Measurements from ENCODE around the gene ZBTB34.

ZBTB34 gene

GRCh38 chr9:126818482-126818881 lies 42.0 kb upstream of the ZBTB34 start:
- Histone ChIP-seq H3K9me3 (replicated peaks in 1 of 2; ENCODE audit: control insufficient read depth in 2 of 2, insufficient read depth in 1 of 2, low read depth in 1 of 2, low read length in 2 of 2) (peaks cover 11 to 53% of the 10 kb centered on the region in 2 donors), H3K23ac (ENCODE audit: low read depth, low read length, poor library complexity) (no peak overlapping the region), H3K36me3 (replicated peaks in 1 of 2; ENCODE audit: control insufficient read depth in 2 of 2, insufficient read depth in 2 of 2, low read length in 2 of 2) (peaks cover 4 to 68% of the 10 kb centered on the region in 2 donors), H2AK5ac (ENCODE audit: low read depth, low read length) (no peak overlapping the region), H2BK12ac (ENCODE audit: low read length) (no peak overlapping the region), H3K18ac (ENCODE audit: low read length) (no peak overlapping the region), H3K4ac (ENCODE audit: low read length) (no peak overlapping the region), H4K8ac (ENCODE audit: low read depth, low read length) (no peak overlapping the region), H3K27ac (replicated peaks; ENCODE audit: low read length) (no peak overlapping the region), H3K14ac (ENCODE audit: low read length) (no peak overlapping the region), H3K27me3 (ENCODE audit: control insufficient read depth in 3 of 3, insufficient read depth in 3 of 3, low read depth in 1 of 3, low read length in 3 of 3) (no peaks in the 10 kb centered on the region), H3K4me1 (ENCODE audit: control insufficient read depth in 2 of 2, insufficient read depth in 1 of 2, low read depth in 1 of 2, low read length in 2 of 2) (no peaks in the 10 kb centered on the region), H3K4me2 (ENCODE audit: insufficient read depth, low read length, poor library complexity, severe bottlenecking) (no peak overlapping the region), H2BK120ac (ENCODE audit: low read depth, low read length) (no peak overlapping the region), H3K4me3 (ENCODE audit: low read length in 2 of 2) (no peak overlapping the region), H2AFZ (ENCODE audit: low read length) (no peak overlapping the region), H3K9ac (ENCODE audit: low read depth, low read length, poor library complexity) (no peak overlapping the region), H2BK15ac (ENCODE audit: low read length) (no peak overlapping the region), H4K91ac (ENCODE audit: low read depth, low read length, poor library complexity) (no peak overlapping the region), H2BK5ac (ENCODE audit: low read length) (no peak overlapping the region), H3K79me1 (ENCODE audit: low read depth, low read length) (peaks cover 2% of the 10 kb centered on the region)
- DNase-seq (ENCODE audit: low spot score): no peak
- no CpG with 5 or more reads among the region's 5 CpGs for whole genome bisulfite sequencing, 2 donors (ENCODE audit: extremely low coverage in 2 of 2, insufficient read length in 2 of 2, insufficient replicate concordance in 1 of 2)

- no peak for DNase-seq (ENCODE audit: low spot score)
- H3K9ac ChIP-seq (ENCODE audit: low read depth, low read length, poor library complexity): no peak overlapping the region
These were observed 41.0 kb upstream of the ZBTB34 start for GRCh38 chr9:126819482-126819881.

GRCh38 chr9:126822278-126822677 lies 38.2 kb upstream of the ZBTB34 start:
- H3K9me3 ChIP-seq (replicated peaks in 1 of 2; ENCODE audit: control insufficient read depth in 2 of 2, insufficient read depth in 1 of 2, low read depth in 1 of 2, low read length in 2 of 2): peaks cover 11 to 32% of the 10 kb centered on the region in 2 donors
- H2BK15ac ChIP-seq (ENCODE audit: low read length): no peak overlapping the region
- no CpG with 5 or more reads among the region's 2 CpGs for WGBS, 2 donors (ENCODE audit: extremely low coverage in 2 of 2, insufficient read length in 2 of 2, insufficient replicate concordance in 1 of 2)
- H3K79me1 ChIP-seq (ENCODE audit: low read depth, low read length): peaks cover 2% of the 10 kb centered on the region
- H3K27me3 ChIP-seq (ENCODE audit: control insufficient read depth in 3 of 3, insufficient read depth in 3 of 3, low read depth in 1 of 3, low read length in 3 of 3): no peaks in the 10 kb centered on the region
- H3K4ac ChIP-seq (ENCODE audit: low read length): no peak overlapping the region
- no peak overlapping the region for H3K9ac ChIP-seq (ENCODE audit: low read depth, low read length, poor library complexity)
- no peak overlapping the region for H3K23ac ChIP-seq (ENCODE audit: low read depth, low read length, poor library complexity)
- no peak overlapping the region for H2AFZ ChIP-seq (ENCODE audit: low read length)
- H3K36me3 ChIP-seq (replicated peaks in 1 of 2; ENCODE audit: control insufficient read depth in 2 of 2, insufficient read depth in 2 of 2, low read length in 2 of 2): peaks cover 4 to 66% of the 10 kb centered on the region in 2 donors
- no peak overlapping the region for H4K91ac ChIP-seq (ENCODE audit: low read depth, low read length, poor library complexity)
- no peak overlapping the region for H3K4me2 ChIP-seq (ENCODE audit: insufficient read depth, low read length, poor library complexity, severe bottlenecking)
- H2BK120ac ChIP-seq (ENCODE audit: low read depth, low read length): no peak overlapping the region
- no peak overlapping the region for H4K8ac ChIP-seq (ENCODE audit: low read depth, low read length)
- H2BK5ac ChIP-seq (ENCODE audit: low read length): no peak overlapping the region
- H3K27ac ChIP-seq (replicated peaks; ENCODE audit: low read length): no peak overlapping the region
- no peaks in the 10 kb centered on the region for H3K4me1 ChIP-seq (ENCODE audit: control insufficient read depth in 2 of 2, insufficient read depth in 1 of 2, low read depth in 1 of 2, low read length in 2 of 2)
- H2AK5ac ChIP-seq (ENCODE audit: low read depth, low read length): no peak overlapping the region
- H2BK12ac ChIP-seq (ENCODE audit: low read length): no peak overlapping the region
- no peak overlapping the region for H3K4me3 ChIP-seq (ENCODE audit: low read length in 2 of 2)
- no peak overlapping the region for H3K18ac ChIP-seq (ENCODE audit: low read length)
- no peak for DNase-seq (ENCODE audit: low spot score)
- H3K14ac ChIP-seq (ENCODE audit: low read length): no peak overlapping the region

More at GRCh38 chr9:126819482-126819881, 41.0 kb upstream of the ZBTB34 start:
- Histone ChIP-seq H3K4me2 (ENCODE audit: insufficient read depth, low read length, poor library complexity, severe bottlenecking) (no peak overlapping the region), H3K36me3 (replicated peaks in 1 of 2; ENCODE audit: control insufficient read depth in 2 of 2, insufficient read depth in 2 of 2, low read length in 2 of 2) (peaks cover 4 to 63% of the 10 kb centered on the region in 2 donors), H4K91ac (ENCODE audit: low read depth, low read length, poor library complexity) (no peak overlapping the region), H3K79me1 (ENCODE audit: low read depth, low read length) (peaks cover 2% of the 10 kb centered on the region), H3K4me3 (ENCODE audit: low read length in 2 of 2) (no peak overlapping the region), H2AFZ (ENCODE audit: low read length) (no peak overlapping the region), H2BK15ac (ENCODE audit: low read length) (no peak overlapping the region), H2BK120ac (ENCODE audit: low read depth, low read length) (no peak overlapping the region), H3K23ac (ENCODE audit: low read depth, low read length, poor library complexity) (no peak overlapping the region), H2BK12ac (ENCODE audit: low read length) (no peak overlapping the region), H3K4me1 (ENCODE audit: control insufficient read depth in 2 of 2, insufficient read depth in 1 of 2, low read depth in 1 of 2, low read length in 2 of 2) (no peaks in the 10 kb centered on the region), H3K18ac (ENCODE audit: low read length) (no peak overlapping the region), H3K27me3 (ENCODE audit: control insufficient read depth in 3 of 3, insufficient read depth in 3 of 3, low read depth in 1 of 3, low read length in 3 of 3) (no peaks in the 10 kb centered on the region), H4K8ac (ENCODE audit: low read depth, low read length) (no peak overlapping the region), H3K27ac (replicated peaks; ENCODE audit: low read length) (no peak overlapping the region), H3K4ac (ENCODE audit: low read length) (no peak overlapping the region), H3K9me3 (replicated peaks in 1 of 2; ENCODE audit: control insufficient read depth in 2 of 2, insufficient read depth in 1 of 2, low read depth in 1 of 2, low read length in 2 of 2) (peaks cover 11 to 49% of the 10 kb centered on the region in 2 donors), H3K14ac (ENCODE audit: low read length) (no peak overlapping the region), H2BK5ac (ENCODE audit: low read length) (no peak overlapping the region), H2AK5ac (ENCODE audit: low read depth, low read length) (no peak overlapping the region)
- WGBS, 2 donors (ENCODE audit: extremely low coverage in 2 of 2, insufficient read length in 2 of 2, insufficient replicate concordance in 1 of 2): no CpG with 5 or more reads among the region's 1 CpG

- no peak overlapping the region for H3K27ac ChIP-seq (replicated peaks; ENCODE audit: low read length)
- no peak overlapping the region for H2BK12ac ChIP-seq (ENCODE audit: low read length)
- DNase-seq (ENCODE audit: low spot score): no peak
- no peak overlapping the region for H2BK15ac ChIP-seq (ENCODE audit: low read length)
- no peak overlapping the region for H2AFZ ChIP-seq (ENCODE audit: low read length)
- no peaks in the 10 kb centered on the region for H3K27me3 ChIP-seq (ENCODE audit: control insufficient read depth in 3 of 3, insufficient read depth in 3 of 3, low read depth in 1 of 3, low read length in 3 of 3)
- H3K9me3 ChIP-seq (replicated peaks in 1 of 2; ENCODE audit: control insufficient read depth in 2 of 2, insufficient read depth in 1 of 2, low read depth in 1 of 2, low read length in 2 of 2): peaks cover 11 to 29% of the 10 kb centered on the region in 2 donors
- no peak overlapping the region for H3K4me2 ChIP-seq (ENCODE audit: insufficient read depth, low read length, poor library complexity, severe bottlenecking)
- H4K91ac ChIP-seq (ENCODE audit: low read depth, low read length, poor library complexity): no peak overlapping the region
- no peak overlapping the region for H2BK120ac ChIP-seq (ENCODE audit: low read depth, low read length)
- WGBS, 2 donors (ENCODE audit: extremely low coverage in 2 of 2, insufficient read length in 2 of 2, insufficient replicate concordance in 1 of 2): no CpG with 5 or more reads among the region's 1 CpG
- H3K9ac ChIP-seq (ENCODE audit: low read depth, low read length, poor library complexity): no peak overlapping the region
- no peak overlapping the region for H3K14ac ChIP-seq (ENCODE audit: low read length)
- no peak overlapping the region for H4K8ac ChIP-seq (ENCODE audit: low read depth, low read length)
- no peak overlapping the region for H3K18ac ChIP-seq (ENCODE audit: low read length)
- no peak overlapping the region for H3K4ac ChIP-seq (ENCODE audit: low read length)
- no peak overlapping the region for H3K4me3 ChIP-seq (ENCODE audit: low read length in 2 of 2)
- H3K79me1 ChIP-seq (ENCODE audit: low read depth, low read length): peaks cover 2% of the 10 kb centered on the region
- H2AK5ac ChIP-seq (ENCODE audit: low read depth, low read length): no peak overlapping the region
- no peak overlapping the region for H3K23ac ChIP-seq (ENCODE audit: low read depth, low read length, poor library complexity)
- no peak overlapping the region for H2BK5ac ChIP-seq (ENCODE audit: low read length)
- H3K36me3 ChIP-seq (replicated peaks in 1 of 2; ENCODE audit: control insufficient read depth in 2 of 2, insufficient read depth in 2 of 2, low read length in 2 of 2): peaks cover 4 to 65% of the 10 kb centered on the region in 2 donors
- H3K4me1 ChIP-seq (ENCODE audit: control insufficient read depth in 2 of 2, insufficient read depth in 1 of 2, low read depth in 1 of 2, low read length in 2 of 2): no peaks in the 10 kb centered on the region
These were observed 37.6 kb upstream of the ZBTB34 start for GRCh38 chr9:126822873-126823272.
